Mesenteric fat pad (tissue), 1 donor: ENCODE results near the gene LDLRAD2. TPM values are rescaled to one million over a fixed set of nuclear protein-coding genes. Genes with fewer than 3 reads are reported as not detected.
"Not testable (repeated sequence)": the region's sequence is repeated elsewhere in the genome, so short reads cannot be mapped to it uniquely, and the experiment has no call there.

Experiments
- DNase-seq: peaks from one replicate; pipeline ENCODE4 v3.0.0-alpha.2; 2020; ENCODE audit warnings: low spot score
- total RNA-seq: library from RNA; stranded (reverse); fragmentation: NEBNext Ultra II Directional; extraction: Animal tissue kit (Norgen Biotek cat#: 25700); gene quantifications from one replicate; pipeline ENCODE4 v1.2.1, GENCODE V29; 2021
- donor health status: DM: yes; HTN: yes; CAD: no.

Gene LDLRAD2
- total RNA-seq, 1 donor from 2014 or later, result 0.35 TPM

DNA sequence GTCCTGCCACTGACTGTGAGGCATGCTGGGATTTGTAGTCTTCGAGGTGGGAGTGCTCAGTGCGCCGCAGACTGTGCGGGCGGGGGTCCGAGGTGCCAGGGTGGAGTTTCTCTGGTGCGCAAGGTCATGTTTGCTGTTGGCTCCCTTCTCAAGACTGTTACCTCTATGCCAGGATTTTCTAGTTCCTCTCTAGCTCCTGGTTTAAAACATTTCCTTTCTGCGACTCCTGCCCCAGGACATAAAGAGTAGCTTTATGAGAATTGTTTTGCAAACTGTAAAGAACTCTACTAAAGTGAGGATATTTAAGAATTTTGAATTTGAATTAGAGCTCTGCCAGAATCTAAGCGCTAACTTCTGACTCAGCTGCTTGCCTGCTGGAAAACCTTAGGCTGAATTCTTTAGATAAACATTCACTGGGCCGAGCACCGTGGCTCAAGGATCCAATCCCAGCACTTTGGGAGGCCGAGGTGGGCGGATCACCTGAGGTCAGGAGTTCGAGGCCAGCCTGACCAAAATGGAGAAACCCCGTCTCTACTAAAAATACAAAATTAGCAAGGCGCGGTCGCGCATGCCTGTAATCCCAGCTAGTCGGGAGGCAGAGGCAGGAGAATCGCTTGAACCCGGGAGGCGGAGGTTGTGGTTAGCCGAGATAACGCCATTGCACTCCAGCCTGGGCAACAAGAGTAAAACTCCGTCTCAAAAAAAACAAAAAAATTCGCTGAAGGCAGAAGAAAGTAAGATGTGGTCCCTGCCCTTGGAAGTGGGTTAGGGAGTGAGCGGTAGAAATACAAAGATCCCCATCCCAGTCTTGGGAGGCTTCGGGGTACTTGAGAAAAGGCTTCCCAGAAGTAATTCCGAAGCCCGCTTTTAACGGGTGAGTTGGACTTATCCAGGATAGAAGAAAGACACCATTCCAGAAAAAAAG lies 28.1 kb upstream of the LDLRAD2 start:
- no peak for DNase-seq

DNA sequence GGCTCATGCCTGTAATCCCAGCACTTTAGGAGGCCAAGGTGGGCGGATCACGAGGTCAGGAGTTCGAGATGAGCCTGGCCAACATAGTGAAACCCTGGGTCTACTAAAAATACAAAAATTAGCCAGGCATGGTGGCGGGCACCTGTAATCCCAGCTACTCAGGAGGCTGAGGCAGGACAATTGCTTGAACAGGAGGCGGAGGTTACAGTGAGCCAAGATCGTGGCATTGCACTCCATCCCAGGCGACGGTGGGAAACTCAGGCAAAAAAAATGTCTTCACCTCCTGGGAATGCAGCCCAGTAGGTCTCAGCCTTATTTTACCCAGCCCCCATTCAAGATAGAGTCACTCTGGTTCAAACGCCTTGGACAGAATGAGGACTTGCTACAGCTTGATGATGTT lies 26.3 kb upstream of the LDLRAD2 start:
- not testable (repeated sequence) for DNase-seq

DNA sequence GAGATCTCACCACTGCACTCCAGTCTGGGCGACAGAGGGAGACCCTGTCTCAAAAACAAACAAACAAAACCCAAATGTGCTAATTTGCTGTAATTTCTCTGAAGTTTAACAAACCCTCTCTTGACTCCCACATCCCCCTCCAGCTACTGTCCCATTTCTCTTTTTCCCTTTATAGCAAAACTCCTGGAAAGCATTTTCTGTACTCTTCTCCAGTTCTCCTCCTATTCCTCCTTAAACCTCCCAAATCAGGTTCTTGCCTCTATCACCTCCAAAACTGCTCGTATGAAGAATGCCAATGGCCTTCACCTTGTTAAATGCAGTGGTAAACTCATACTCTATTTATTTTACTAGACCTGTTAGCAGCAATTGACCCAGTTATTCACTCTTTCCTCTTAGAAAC lies 25.4 kb upstream of the LDLRAD2 start:
- DNase-seq, result no peak

DNA sequence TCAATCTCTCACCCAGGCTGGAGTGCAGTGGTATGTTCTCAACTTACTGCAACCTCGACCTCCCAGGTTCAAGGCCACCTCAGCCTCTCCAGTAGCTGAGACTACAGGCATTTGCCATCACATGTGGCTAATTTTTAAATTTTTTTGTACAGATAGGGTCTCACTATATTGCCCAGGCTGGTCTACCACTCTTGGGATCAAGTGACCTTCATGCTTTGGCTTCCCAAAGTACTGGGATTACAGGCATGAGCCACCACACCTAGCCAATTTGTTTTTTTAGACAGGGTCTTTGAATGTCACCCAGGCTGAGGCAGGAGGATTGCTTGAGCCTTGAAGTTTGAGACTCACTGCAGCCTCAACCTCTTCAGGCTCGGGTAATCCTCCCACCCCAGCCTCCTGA lies 19.0 kb upstream of the LDLRAD2 start:
- no peak for DNase-seq

DNA sequence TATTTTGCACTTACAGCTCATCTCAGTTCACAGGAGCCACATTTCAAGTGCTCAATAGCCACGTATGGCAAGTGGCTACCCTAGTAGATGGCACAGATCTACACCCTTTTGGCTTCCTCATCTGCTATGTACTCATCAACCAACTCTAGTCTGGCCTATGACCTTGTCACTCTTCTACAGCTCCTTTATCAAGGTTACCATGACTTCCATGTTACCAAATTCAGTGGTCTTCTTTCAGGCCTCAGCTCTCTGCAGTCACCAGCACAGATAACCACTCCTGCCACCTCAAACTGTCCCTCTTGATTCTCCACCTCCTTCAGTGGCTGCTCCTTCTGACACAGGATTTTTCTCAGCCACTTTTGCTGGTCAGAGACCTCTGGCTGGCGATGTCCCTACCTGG lies 17.4 kb upstream of the LDLRAD2 start:
- no peak for DNase-seq

DNA sequence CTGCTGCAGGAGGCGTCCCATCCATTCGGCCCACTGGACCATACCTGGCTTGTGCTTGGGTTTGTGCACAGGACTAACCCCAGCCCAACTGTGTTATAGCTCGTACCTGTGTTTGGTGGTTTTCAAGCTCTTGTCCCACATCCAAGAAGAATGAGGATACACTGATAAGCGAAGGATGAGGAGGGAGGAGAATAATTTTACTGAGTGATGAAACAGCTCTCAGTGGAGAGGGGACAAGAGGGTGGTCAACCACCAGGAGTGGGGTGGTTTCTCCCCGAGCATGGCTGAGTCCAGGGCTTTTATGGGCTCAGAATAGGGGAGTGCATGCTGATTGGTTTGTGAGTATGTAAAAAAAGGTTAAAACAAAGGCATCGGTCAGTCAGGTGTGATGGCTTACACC lies 17.0 kb upstream of the LDLRAD2 start:
- no peak for DNase-seq

DNA sequence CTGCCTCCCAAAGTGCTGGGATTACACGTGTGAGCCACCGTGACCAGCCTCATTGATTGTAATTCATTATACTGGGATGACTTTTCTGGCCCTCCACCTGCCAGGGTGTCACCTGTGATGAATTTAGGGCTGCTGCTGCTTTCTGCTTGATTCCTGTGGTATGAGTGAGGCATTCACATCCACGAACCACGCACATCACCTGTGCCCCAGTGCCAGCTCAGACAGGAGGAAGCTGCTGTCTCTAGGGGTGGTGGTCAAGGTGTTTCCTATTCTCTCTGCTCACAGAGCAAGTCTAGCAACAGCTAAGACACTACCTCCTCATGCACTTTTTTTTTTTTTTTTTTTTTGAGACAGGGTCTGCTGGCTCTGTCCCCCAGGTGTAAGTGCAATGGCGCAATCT lies 12.3 kb upstream of the LDLRAD2 start:
- no peak for DNase-seq

DNA sequence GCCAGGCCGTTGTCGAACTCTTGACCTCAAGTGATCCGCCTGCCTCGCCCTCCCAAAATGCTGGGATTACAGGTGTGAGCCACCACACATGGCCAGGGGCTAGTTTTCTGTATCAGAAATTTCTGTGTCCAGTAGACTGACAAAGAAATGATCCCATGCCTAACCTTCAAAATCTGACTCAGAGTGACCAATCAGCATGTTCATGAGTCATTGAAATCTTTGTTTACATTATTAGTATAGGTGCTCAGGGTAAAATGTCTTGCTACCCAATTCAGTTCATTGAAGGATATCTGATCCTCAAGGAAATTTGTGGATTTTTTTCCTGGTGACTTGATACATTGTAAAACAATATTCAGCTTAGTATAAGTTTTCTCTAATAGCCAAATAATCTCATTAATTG lies 11.0 kb upstream of the LDLRAD2 start:
- no peak for DNase-seq

DNA sequence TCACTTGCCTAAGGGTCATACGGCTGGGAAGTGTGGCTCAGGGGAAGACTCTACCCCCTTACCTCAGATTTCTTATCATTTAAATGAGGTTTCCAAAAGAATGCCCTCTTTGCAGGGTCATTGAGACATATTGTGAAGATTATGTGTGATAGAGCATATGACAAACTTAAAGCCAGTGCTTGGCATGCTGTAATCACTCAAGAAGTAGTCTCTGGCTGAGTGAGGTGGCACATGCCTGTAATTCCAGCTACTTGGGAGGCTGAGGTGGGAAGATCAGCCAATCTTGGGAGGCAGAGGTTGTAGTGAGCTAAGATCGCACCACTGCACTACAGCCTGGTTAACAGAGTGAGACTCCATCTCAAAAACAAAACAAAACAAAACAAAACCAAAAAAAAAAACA lies 7.5 kb upstream of the LDLRAD2 start:
- no peak for DNase-seq

DNA sequence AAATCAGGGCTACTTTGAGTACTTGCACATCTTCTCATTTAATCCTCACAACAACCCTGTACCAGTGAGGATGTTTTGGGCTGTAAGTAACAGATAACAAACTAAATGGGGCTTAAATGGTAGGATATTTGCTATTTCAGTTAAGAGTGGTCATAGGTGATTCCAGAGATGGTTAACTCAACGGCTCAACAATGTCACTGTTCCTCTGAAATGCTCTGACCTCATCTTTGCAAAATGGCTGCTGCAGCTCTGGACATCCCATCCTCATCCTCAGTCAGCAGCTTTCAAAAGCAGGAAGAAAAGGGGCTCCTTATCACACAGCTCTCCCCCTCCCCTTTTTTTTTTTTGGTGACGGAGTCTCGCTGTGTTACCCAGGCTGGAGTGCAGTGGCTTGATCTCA lies 1.5 kb downstream of the LDLRAD2 start:
- no peak for DNase-seq

DNA sequence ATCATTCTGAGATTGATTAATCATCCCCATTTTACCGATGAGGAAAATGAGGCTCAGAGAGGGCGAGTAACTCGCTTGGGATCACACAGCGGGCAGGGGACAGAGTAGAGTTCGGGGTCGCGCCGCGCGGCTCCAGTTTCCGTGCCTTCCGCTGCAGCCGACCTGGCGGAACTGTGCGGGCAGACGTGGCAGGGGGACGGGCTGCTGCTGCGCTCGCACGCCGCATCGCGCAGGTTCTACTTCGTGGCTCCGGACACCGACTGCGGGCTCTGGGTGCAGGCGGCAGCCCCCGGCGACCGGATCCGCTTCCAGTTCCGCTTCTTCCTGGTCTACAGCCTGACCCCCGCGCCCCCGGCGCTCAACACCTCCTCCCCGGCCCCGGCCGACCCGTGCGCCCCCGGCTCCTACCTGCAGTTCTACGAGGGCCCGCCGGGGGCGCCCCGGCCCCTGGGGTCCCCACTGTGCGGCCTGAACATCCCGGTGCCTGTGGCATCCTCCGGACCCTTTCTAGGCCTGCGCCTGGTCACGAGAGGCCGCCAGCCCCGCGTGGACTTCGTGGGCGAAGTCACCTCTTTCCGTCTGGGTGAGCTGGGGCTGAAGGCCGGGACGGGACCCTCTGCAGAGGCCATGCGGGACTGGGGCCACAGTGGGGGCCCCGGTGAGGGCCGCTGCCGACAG lies 2.3 kb downstream of the LDLRAD2 start:
- no peak for DNase-seq

DNA sequence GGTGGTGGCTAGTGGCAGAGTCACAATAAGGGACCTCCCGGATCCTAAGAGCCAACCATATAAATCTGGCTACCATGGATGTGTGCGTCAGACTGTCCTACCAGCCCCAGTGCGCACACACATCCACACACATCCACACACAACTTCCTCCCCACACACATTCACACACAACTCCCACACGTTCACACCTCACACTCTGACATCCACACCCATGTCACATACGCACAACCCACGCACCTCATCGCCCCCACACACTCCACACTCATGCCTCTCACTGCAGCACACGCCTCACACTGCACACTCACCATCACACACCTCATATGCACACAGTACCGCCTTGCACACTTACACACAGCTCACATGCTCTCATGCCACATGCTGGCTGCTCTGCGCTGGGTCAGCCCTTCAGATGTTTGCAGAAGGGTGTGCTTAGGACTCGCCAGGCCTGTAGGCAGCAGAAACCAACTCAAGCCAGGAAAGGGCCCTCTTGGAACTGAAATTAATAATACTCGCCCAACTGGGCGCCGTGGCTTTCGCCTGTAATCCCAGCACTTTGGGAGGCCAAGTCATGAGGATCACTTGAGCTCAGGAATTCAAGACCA lies 3.0 kb downstream of the LDLRAD2 start:
- no peak for DNase-seq

DNA sequence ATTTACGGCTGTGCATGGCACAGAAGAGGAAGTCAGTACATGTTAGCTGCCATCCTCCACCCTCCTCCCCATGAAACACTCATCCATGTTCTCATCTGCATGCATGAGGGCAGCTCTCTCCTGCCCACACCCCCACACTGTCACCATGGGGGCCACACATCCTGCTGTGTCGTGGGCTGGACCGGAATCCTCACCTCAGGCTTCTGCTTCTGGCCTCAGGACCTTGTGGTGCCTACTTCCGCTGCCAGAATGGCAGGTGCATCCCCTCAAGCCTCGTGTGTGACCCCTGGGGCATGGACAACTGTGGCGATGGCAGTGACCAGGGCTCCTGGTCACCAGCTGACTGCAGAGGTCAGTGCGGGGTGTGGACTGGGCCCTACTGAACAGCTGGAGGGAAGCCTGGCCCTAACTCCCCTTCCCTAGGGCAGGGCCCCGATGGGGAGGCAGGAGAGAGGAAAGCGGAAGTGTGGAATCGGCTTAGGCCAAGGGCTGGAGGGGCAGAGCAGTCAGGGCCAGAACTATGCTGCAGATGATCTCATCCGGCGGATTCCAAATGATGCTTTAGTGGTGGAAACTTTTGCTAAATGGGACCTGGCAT lies 3.8 kb downstream of the LDLRAD2 start:
- no peak for DNase-seq

DNA sequence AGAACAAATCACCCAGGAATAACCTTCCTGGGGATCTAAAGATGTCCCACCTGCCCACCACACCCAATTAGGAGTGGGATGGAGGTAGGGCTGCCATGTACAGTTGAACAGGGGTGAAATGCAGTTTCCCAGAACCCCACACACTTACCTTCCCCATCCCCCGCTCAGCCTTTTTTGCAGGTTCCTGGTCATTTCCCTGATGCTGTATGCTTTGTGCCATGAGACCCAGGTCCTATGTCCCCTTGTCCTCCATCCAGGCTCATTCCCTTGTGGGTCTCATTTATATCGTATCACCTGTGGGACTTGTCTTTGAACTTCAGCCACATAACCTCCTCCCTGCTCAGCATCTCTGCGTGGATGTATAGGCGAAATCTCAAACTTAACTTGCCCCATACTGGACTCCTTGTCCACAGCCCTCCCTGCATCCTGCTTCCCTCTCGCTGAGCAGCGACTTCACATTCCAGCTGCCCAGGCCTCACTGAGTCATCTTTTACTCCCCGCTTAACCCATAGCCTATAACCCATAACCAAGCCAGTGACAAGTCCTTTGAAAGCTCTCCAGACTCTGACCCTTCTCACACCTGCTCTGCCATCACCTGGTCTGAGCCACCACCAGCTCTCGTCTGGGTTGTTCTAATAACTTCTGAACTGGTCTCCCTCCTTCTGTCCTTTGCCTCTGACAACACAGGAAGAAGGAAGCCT lies 4.7 kb downstream of the LDLRAD2 start:
- no peak for DNase-seq

DNA sequence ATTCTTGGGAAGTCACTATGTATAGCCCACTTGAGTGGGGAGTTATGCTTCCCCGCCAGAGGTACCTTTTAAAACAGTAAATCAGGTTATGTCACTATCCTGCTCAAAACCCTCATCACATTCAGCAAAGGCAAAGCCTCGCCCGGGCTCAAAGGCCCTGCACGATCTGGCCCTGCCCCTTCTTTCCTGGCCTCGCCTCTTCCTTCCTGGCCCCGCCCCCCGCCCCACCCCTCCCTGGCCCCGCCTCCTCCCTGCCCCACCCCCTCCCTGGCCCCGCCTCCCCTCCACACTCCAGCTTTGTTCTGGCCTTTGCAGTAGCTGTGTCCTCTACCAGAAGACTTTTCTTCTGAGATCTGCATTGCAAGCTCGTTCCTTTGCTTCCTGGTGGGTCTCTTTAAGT lies 6.6 kb downstream of the LDLRAD2 start:
- DNase-seq, result no peak

DNA sequence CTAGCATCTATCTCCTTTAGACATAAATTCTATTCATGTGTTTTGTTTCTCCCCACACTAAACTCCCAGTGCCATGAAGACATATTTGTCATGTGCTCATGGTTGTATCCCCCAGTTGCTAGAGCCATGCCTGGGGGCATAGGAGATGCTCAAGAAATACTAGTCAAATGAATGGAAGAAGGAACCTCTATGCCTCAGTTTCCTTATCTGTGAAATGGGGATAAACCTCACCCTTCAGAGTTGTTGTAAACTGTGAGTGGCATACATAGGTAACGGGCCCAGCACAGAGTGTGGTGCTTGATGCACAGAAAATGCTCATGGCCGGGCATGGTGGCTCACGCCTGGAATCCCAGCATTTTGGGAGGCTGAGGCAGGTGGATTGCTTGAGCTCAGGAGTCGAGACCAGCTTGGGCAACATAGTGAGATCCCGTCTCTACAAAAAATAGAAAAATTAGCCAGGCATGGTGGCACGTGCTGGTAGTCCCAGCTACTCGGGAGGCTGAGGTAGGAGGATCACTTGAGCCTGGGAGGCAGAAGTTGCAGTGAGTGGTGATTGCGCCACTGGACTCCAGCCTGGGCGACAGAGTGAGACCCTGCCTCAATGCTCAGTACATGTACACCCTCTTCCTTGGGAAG lies 8.7 kb downstream of the LDLRAD2 start:
- no peak for DNase-seq

DNA sequence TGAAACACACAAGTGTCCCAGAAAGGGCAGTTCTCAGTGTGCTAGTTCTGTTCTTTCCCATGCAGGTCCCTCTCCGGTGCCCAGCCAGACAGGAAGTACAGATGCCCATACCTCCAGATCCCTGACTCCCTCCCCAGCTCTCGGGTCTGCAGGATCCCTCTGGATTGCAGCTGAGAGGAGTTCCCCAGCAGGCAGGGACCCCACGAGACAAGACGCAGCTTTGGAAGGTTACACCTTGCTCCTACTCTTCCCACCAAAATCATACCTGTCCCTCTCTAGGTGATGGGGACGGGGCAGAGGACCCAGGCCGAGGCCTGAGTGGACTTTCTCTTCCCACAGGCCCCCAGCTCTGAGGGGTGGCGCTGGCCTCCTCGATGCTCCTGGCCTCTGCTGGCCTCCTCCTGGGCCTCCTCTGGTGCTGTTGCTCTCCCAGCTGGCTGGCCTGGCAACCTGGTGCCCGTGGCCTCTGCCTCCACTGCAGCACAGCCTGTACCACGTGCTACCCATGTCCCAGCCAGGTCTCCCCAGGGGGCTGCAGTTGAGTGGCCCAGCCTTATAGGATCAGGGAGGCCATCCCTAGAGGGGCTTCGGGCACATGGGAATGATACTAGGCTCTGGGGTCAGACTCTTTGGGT lies 9.4 kb downstream of the LDLRAD2 start:
- DNase-seq, result no peak

DNA sequence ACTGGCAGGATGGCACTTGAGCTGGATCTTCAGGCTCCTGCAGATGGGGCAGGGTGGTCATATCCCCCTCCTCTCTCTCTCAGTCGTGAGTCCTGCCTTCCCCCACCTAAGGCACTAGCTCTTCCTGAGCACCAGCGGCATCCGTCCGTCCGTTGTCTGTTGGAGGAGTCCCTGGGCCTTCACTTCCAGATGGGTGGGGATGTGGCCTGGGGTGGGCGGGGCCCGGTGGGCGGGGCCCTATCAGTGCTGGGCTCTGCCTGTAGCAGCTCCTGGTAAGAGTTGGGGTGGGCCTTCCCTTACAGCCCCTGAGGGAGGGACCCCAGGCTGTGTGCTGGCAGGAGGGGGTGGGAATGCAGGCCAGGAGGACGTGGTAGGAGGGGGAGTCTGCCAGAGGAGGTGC lies 10.3 kb downstream of the LDLRAD2 start:
- no peak for DNase-seq

DNA sequence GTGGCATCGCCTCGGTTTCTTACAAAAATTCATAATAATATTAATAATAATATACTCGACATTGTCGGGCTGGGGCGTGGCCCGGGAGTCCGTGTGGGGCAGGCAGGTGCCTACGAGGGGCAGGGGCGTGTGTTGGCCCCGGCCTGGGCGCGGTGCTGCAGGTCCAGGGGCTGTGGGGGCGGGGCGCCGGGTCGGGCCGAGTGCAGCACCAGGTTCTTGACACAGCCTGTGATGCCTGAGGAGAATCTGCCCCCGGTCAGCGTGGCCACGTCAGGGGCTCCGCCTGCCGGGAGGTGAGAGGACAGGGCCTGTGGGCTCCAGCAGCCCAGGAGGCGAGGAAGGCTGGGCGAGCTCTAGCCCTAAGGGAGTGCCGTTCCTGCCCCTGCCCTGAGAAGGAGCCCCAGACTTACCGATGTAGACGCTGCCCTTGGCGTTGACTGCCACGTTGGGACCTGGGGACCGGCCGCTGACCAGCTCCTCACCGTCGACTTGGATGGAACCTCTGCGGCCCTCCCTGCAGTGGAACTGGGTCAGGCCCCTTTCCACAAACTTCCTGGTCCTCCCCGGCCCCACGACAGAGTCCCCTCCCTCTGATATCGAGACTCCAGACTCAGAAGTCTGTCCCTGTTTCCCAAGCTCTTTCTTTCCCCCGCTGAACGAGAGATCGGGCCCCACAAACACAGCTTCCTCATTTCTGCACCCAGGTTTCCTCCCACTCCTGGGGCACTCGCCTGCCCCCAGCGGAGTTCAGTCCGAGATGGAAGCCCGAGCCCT lies 11.3 kb downstream of the LDLRAD2 start:
- no peak for DNase-seq
